ENCODE measurements around the gene PDHA1.

The PDHA1 gene

DNA sequence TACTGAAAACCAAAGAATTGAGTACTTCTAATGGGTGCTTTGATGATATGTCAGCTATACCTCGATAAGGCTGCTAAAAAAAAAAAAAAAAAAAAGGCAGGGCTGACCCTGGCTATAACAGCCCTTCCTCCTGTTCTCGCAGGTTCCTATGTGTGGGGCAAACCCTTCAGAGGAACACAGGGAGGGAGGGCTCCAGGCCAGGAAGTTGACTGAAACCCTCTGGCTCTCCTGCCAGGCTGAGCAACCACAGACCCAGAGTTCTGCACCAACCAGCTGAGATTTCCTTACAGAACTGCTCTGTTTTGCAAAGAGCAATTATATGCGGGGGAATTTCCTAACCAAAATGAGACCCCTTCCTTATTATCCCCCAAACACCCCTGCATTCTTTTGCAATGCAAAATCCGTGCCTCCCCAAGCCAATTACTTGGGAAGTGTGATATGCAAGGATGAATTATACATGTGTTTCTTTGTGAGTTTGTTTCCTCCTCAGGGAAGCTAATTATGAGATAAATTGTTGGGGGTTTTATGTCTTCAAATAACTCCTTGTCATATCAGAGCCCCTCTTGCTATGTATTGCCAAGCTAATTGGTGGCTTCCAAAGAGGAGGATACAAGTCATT, 45.6 kb downstream of the PDHA1 start:
- Histone ChIP-seq H3K27me3 (no peaks in the 10 kb centered on the region), H3K9me3 (no peaks in the 10 kb centered on the region), H4K20me1 (no peaks in the 10 kb centered on the region), H3K9ac (no peak overlapping the region), H3K4me3 (no peak overlapping the region), H3K4me2 (no peak overlapping the region), H3K27ac (no peak overlapping the region), H3K36me3 (peaks cover 4% of the 10 kb centered on the region; the same call in 1 of the 2 replicates), H3K4me1 (0 out of 2 replicates have a peak, but pooled peaks cover 1% of the 10 kb centered on the region)
- TF ChIP-seq Cebpa-rat (IDR thresholded peaks at IDR 0.05) = no peak

DNA sequence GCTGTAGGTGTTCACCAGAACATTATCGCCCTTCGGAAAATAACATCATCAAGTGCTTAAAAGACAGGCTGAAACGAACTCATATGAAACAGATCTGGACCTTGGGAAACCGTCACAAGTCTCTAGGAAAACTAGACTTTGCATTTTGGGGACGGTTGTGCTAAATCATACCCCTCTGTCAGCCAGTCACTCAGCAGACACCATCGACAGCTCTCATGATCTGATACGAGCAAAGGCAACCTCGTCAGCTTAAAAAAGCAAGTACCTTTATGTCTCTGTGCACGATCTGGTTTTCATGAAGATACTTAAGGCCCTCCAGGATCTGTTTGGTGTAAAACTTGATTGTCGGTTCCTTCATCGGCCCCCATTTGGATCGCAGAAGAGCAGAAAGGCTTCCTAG, 48.4 kb downstream of the PDHA1 start:
- no peak for TF ChIP-seq Cebpa-rat (IDR thresholded peaks at IDR 0.05)
- no peak overlapping the region for H3K4me2 ChIP-seq
- H3K27ac ChIP-seq = no peak overlapping the region
- H4K20me1 ChIP-seq = no peaks in the 10 kb centered on the region
- H3K4me1 ChIP-seq = 0 out of 2 replicates have a peak, but pooled peaks cover 6% of the 10 kb centered on the region
- no peaks in the 10 kb centered on the region for H3K27me3 ChIP-seq
- no peaks in the 10 kb centered on the region for H3K9me3 ChIP-seq
- H3K4me3 ChIP-seq = no peak overlapping the region
- peaks cover 4% of the 10 kb centered on the region; the same call in 1 of the 2 replicates for H3K36me3 ChIP-seq
- H3K9ac ChIP-seq = no peak overlapping the region

DNA sequence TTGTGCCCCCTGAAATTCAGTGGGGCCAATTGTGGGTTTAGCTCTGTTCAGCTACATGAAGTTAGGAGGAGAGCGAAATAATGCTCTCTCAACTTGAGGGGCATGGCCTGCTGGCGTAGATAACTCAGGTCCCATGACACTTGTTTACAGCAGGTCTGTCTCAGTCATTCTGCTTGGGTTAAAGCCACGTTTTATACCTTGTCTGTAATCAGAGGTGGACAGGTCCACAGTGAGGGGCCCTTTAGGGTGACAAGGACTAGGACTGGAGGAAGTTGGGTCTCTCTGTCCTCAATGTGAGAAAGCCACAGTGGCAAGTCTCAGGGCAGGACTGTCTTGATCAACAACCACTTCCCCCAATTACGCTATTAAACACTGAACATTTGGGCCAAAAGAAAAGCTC, 49.0 kb downstream of the PDHA1 start:
- Histone ChIP-seq H3K9me3 (no peaks in the 10 kb centered on the region), H3K27me3 (no peaks in the 10 kb centered on the region), H4K20me1 (no peaks in the 10 kb centered on the region), H3K4me2 (no peak overlapping the region), H3K9ac (no peak overlapping the region), H3K4me3 (no peak overlapping the region), H3K36me3 (peaks cover 4% of the 10 kb centered on the region; the same call in 1 of the 2 replicates), H3K27ac (no peak overlapping the region), H3K4me1 (0 out of 2 replicates have a peak, but pooled peaks cover 6% of the 10 kb centered on the region)
- TF ChIP-seq Cebpa-rat (IDR thresholded peaks at IDR 0.05) = no peak

DNA sequence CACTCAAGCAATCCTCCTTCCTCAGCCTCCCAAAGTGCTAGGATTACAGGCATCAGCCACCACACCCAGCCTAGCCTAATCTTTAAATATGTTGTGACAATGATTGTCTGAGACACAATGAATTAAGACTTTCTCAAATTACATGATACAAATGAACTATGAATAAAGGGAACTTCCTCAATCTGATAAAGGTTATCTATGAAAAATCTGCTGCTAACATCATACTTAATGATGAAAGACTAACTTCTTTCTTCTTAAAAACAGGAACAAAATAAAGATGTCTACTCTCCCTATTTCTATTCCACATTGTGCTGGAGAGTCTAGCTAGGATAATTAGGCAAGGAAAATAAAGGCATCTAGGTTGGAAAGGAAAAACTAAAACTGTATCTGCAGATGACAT, 60.0 kb downstream of the PDHA1 start:
- no peak overlapping the region for H3K4me3 ChIP-seq
- TF ChIP-seq Cebpa-rat (IDR thresholded peaks at IDR 0.05) = no peak
- H3K27ac ChIP-seq = no peak overlapping the region
- no peaks in the 10 kb centered on the region for H4K20me1 ChIP-seq
- H3K4me1 ChIP-seq = no peaks in the 10 kb centered on the region
- H3K9me3 ChIP-seq = no peaks in the 10 kb centered on the region
- no peak overlapping the region for H3K9ac ChIP-seq
- no peaks in the 10 kb centered on the region for H3K27me3 ChIP-seq
- no peak overlapping the region for H3K4me2 ChIP-seq
- H3K36me3 ChIP-seq = no peaks in the 10 kb centered on the region

DNA sequence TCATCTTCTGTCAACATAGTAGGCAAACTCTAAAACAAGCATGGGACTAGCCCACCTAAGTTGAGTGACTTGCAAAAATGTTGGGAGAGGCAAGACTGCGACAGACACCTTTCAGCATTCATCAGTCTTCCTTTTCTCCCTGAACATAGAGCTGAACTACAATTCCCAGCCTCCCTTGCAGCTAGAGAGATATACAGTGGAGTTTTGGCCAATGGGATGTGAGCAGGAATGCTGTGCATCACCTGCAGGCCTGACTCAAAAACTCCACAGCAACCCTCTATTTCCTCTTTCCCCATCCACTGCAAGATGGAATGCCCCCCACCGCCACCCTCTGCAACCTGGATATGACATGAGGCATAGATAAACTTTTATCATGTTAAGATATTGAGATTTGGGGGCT, 66.5 kb downstream of the PDHA1 start:
- 0 out of 2 replicates have a peak, but pooled peaks cover 14% of the 10 kb centered on the region for H3K36me3 ChIP-seq
- no peaks in the 10 kb centered on the region for H4K20me1 ChIP-seq
- no peak overlapping the region for H3K4me3 ChIP-seq
- no peak overlapping the region for H3K4me2 ChIP-seq
- peaks cover 14% of the 10 kb centered on the region for H3K9me3 ChIP-seq
- no peaks in the 10 kb centered on the region for H3K27me3 ChIP-seq
- H3K27ac ChIP-seq = no peak overlapping the region
- H3K4me1 ChIP-seq = no peaks in the 10 kb centered on the region
- no peak overlapping the region for H3K9ac ChIP-seq
- no peak for TF ChIP-seq Cebpa-rat (IDR thresholded peaks at IDR 0.05)

Measured in BLaER1 (cell line).